Measurements from ENCODE around the gene ADK. TPM values are rescaled to one million over a fixed set of nuclear protein-coding genes. Genes with fewer than 3 reads are reported as not detected.
A peak's percentile ranks its signal among the peaks of the same experiment; 100 is the strongest.

Gene ADK
- total and polyA plus RNA-seq, 7 experiments from 2014 or later: 20.7 to 43.8 (median 25.3) TPM

DNA sequence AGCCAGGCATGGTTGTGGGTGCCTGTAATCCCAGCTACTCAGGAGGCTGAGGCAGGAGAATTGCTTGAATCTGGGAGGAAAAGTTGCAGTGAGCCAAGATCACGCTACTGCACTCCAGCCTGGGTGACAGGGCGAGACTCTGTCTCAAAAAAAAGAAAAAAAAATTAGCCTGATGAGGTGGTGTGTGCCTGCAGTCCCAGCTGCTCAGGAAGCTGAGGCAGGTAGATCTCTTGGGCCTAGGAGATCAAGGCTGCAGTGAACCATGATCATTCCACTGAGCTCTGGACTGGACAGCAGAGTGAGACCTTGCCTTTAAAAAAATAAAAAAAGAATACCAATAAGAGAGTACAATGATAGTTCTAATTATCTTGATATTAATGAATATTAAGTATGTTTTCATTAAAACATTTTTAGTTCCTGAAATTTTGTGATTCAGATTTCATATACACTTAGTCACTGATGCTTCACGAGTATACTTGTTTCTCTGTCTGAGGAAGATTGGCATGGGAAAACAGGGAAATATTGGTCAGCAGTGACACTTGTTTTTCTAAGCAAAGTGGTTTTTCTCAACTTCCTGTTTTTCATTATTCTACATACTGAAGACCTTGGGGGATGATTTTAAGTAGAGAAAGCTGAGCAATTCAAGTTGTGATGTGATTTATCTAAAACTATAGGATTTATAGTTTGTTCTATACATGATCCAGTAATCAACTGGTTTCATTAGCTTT lies 76.8 kb downstream of the ADK start:
- ATAC-seq (peak; percentile 82), DNase-seq (peak in 4 of 9 donors; percentile 18 to 37 (median 22))
- ChIA-PET POLR2A (interaction anchor here (0.6 to 1.6 kb wide), 5 partner anchors 11 to 617 kb away, joined by 3 to 4 read pairs (median 3); no protein-coding TSS in a partner anchor), CTCF (interaction anchor here (0.6 to 1.9 kb wide), 5 partner anchors 8 to 1738 kb away, joined by 3 to 7 read pairs (median 3); no protein-coding TSS in a partner anchor)
- H3K27ac Mint-ChIP-seq: peak overlapping the region; percentile 70 to 95 (median 89)
- Histone ChIP-seq H3K9me3 (ENCODE audit: control insufficient read depth in 2 of 3, low read length in 3 of 3) (no peaks in the 10 kb centered on the region), H3K27ac (ENCODE audit: low read depth, low read length) (peak overlapping the region; percentile 58), H3K27me3 (ENCODE audit: control insufficient read depth in 2 of 2, insufficient read depth in 2 of 2, low read length in 2 of 2) (no peaks in the 10 kb centered on the region), H3K4me1 (ENCODE audit: control insufficient read depth in 2 of 2, insufficient read depth in 2 of 2, low read length in 2 of 2) (peaks cover 8 to 18% of the 10 kb centered on the region in 2 donors), H3K36me3 (ENCODE audit: control insufficient read depth in 2 of 3, insufficient read depth in 3 of 3, low read length in 3 of 3) (no peaks in the 10 kb centered on the region), H3K4me3 (ENCODE audit: low read length) (no peak overlapping the region)
- H3K9me3 Mint-ChIP-seq: peaks cover 0 to 1% (median 0%) of the 10 kb centered on the region in 11 donors
- peaks cover 0 to 9% (median 4%) of the 10 kb centered on the region in 5 donors for H3K36me3 Mint-ChIP-seq
- intact Hi-C loops (cut with micrococcal nuclease): loop anchor here in 1 of 2 donors (5.0 kb wide), 1 partner anchor 36 kb away; no protein-coding TSS in a partner anchor
- H3K27me3 Mint-ChIP-seq: no peaks in the 10 kb centered on the region
- H3K4me1 Mint-ChIP-seq: peaks cover 9 to 40% (median 19%) of the 10 kb centered on the region in 7 donors
- peak overlapping the region in 9 of 10 donors; percentile 55 to 78 (median 69) for H3K4me3 Mint-ChIP-seq

DNA sequence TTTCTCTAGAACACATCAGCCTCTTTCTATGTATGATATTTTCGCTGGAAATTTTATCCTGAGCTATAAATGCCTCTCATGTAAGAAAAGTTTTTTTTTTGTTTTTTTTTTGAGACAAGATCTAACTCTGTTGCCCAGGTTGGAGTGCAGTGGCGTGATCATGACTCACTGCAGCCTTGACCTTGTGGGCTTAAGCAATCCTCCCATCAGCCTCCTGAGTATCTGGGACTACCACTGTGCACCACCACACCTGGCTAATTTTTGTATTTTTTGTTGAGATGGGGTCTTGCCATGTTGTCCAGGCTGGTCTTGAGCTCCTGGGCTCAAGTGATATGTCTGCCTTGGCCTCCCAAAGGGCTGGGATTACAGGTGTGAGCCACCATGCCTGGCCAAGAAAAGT lies 80.4 kb downstream of the ADK start:
- Histone ChIP-seq H3K27ac (ENCODE audit: low read depth, low read length) (no peak overlapping the region), H3K27me3 (ENCODE audit: control insufficient read depth in 2 of 2, insufficient read depth in 2 of 2, low read length in 2 of 2) (no peaks in the 10 kb centered on the region), H3K4me1 (ENCODE audit: control insufficient read depth in 2 of 2, insufficient read depth in 2 of 2, low read length in 2 of 2) (peaks cover 8 to 18% of the 10 kb centered on the region in 2 donors), H3K36me3 (ENCODE audit: control insufficient read depth in 2 of 3, insufficient read depth in 3 of 3, low read length in 3 of 3) (no peaks in the 10 kb centered on the region), H3K9me3 (ENCODE audit: control insufficient read depth in 2 of 3, low read length in 3 of 3) (no peaks in the 10 kb centered on the region), H3K4me3 (ENCODE audit: low read length) (no peak overlapping the region)
- no peak for ATAC-seq
- CTCF ChIA-PET: interaction anchor here (0.6 to 1.4 kb wide), 2 partner anchors 18 to 921 kb away, joined by 3 to 4 read pairs; no protein-coding TSS in a partner anchor
- POLR2A ChIA-PET: interaction anchor here (0.7 kb wide), 1 partner anchor 606 kb away, joined by 3 read pairs; no protein-coding TSS in a partner anchor
- H3K4me1 Mint-ChIP-seq: peaks cover 9 to 27% (median 19%) of the 10 kb centered on the region in 7 donors
- no peak for DNase-seq
- H3K27ac Mint-ChIP-seq: peak overlapping the region in 4 of 9 donors; percentile 3 to 65 (median 39)
- no peaks in the 10 kb centered on the region for H3K27me3 Mint-ChIP-seq
- intact Hi-C loops (cut with micrococcal nuclease): loop anchor here in 1 of 2 donors (5.0 kb wide), 1 partner anchor 104 kb away; no protein-coding TSS in a partner anchor
- no peak overlapping the region for H3K4me3 Mint-ChIP-seq
- H3K36me3 Mint-ChIP-seq: peaks cover 0 to 4% (median 3%) of the 10 kb centered on the region in 5 donors
- H3K9me3 Mint-ChIP-seq: no peaks in the 10 kb centered on the region

DNA sequence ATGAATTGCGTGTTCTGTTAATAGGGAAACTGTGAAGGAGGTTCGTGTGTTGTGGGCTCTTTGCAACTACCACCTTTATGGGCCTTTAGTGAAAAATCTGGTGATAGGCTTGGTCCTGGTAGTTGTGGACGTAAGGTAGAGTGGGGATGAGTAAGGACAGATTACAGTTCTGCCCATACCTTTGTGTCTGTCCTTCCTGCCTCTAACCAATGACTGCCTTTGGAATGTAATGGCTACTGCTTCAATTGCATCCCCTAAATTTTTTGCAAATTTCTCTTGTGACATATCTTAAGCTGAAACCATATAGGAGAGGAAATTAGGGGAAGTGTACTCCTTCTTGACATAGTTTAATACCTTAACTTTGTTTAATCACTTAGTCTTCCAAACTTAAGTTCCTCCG lies 82.3 kb downstream of the ADK start:
- Histone ChIP-seq H3K27ac (ENCODE audit: low read depth, low read length) (no peak overlapping the region), H3K4me1 (ENCODE audit: control insufficient read depth in 2 of 2, insufficient read depth in 2 of 2, low read length in 2 of 2) (peaks cover 4 to 8% of the 10 kb centered on the region in 2 donors), H3K9me3 (ENCODE audit: control insufficient read depth in 2 of 3, low read length in 3 of 3) (no peaks in the 10 kb centered on the region), H3K27me3 (ENCODE audit: control insufficient read depth in 2 of 2, insufficient read depth in 2 of 2, low read length in 2 of 2) (no peaks in the 10 kb centered on the region), H3K36me3 (ENCODE audit: control insufficient read depth in 2 of 3, insufficient read depth in 3 of 3, low read length in 3 of 3) (no peaks in the 10 kb centered on the region), H3K4me3 (ENCODE audit: low read length) (no peak overlapping the region)
- Mint-ChIP-seq H3K9me3 (no peaks in the 10 kb centered on the region), H3K36me3 (peaks cover 0 to 7% (median 1%) of the 10 kb centered on the region in 5 donors), H3K27ac (peak overlapping the region in 1 of 9 donors; percentile 26), H3K4me3 (no peak overlapping the region), H3K27me3 (no peaks in the 10 kb centered on the region), H3K4me1 (peaks cover under 1 to 16% (median 11%) of the 10 kb centered on the region in 7 donors)
- POLR2A ChIA-PET: interaction anchor here (0.8 kb wide), 1 partner anchor 83 kb away, joined by 3 read pairs; the partner anchor contains the start of genes ADK and AP3M1
- DNase-seq (no peak), ATAC-seq (no peak)
- CTCF ChIA-PET: interaction anchor here (1.7 to 3.5 kb wide), 2 partner anchors 19 to 110 kb away, joined by 6 to 24 read pairs; no protein-coding TSS in a partner anchor
- intact Hi-C loops (cut with micrococcal nuclease): loop anchor here in 1 of 2 donors (5.0 kb wide), 1 partner anchor 106 kb away; no protein-coding TSS in a partner anchor

GRCh38 chr10:74234569-74234968 lies 83.5 kb downstream of the ADK start:
- H3K36me3 ChIP-seq (ENCODE audit: control insufficient read depth in 2 of 3, insufficient read depth in 3 of 3, low read length in 3 of 3): no peaks in the 10 kb centered on the region
- Mint-ChIP-seq H3K4me3 (no peak overlapping the region), H3K9me3 (no peaks in the 10 kb centered on the region), H3K4me1 (peaks cover 0 to 11% (median 0%) of the 10 kb centered on the region in 7 donors), H3K27me3 (no peaks in the 10 kb centered on the region), H3K27ac (peak overlapping the region in 1 of 9 donors; percentile 26), H3K36me3 (peaks cover 0 to 7% (median 0%) of the 10 kb centered on the region in 5 donors)
- H3K27me3 ChIP-seq (ENCODE audit: control insufficient read depth in 2 of 2, insufficient read depth in 2 of 2, low read length in 2 of 2): no peaks in the 10 kb centered on the region
- DNase-seq: peak in 4 of 9 donors; percentile 12 to 29 (median 20)
- intact Hi-C loops (cut with micrococcal nuclease): loop anchor here (1.0 to 5.0 kb wide), 8 partner anchors 21 to 348 kb away; partner anchors contain the start of genes ADK (in 2 of the 2) and AP3M1 (in 1 of the 2)
- CTCF ChIA-PET: interaction anchor here (0.7 to 3.5 kb wide), 6 partner anchors 21 to 125 kb away, joined by 3 to 24 read pairs (median 4); no protein-coding TSS in a partner anchor
- no peak overlapping the region for H3K4me3 ChIP-seq (ENCODE audit: low read length)
- no peak for ATAC-seq
- H3K4me1 ChIP-seq (ENCODE audit: control insufficient read depth in 2 of 2, insufficient read depth in 2 of 2, low read length in 2 of 2): no peaks in the 10 kb centered on the region
- H3K9me3 ChIP-seq (ENCODE audit: control insufficient read depth in 2 of 3, low read length in 3 of 3): no peaks in the 10 kb centered on the region
- no peak overlapping the region for H3K27ac ChIP-seq (ENCODE audit: low read depth, low read length)
- POLR2A ChIA-PET: interaction anchor here (0.6 to 1.0 kb wide), 3 partner anchors 84 to 793 kb away, joined by 3 to 4 read pairs (median 3); partner anchors contain the start of gene AP3M1

DNA sequence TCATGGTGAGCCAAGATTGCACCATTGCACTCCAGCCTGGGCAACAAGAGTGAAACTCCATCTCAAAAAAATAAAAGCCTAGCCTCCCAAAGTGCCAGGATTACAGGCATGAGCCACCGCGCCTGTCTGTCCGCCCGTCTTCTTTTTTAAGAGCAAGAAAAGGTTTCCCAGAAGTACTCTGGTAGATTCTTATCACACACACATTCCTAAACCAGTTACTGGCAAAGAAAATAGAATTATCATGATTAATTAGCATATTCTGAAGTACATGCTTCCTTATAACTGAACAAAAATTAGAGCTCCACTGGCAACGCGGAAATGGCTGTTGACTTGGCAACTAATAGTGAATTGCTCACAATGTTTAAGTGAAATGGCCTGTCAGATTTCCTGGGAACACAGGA lies 87.0 kb downstream of the ADK start:
- POLR2A ChIA-PET: interaction anchor here (0.9 kb wide), 1 partner anchor 11 kb away, joined by 3 read pairs; no protein-coding TSS in a partner anchor

DNA sequence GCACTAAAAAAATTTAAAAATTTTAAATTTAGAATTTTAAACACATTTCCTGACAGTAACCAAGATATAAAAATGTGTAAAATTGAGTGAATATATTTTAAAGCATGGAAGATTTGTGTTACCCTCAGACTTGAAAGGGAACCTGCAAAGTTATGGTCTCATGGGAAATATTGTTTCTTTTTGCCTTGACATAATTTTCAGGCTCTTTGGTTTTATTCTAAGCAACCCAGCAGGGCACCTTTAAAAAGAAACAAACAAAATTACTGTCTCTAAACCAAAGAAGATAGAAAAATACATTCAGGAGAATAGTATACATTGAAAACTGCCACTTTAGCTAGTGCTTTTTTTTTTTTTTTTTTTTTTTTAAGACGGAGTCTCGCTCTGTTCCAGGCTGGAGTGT lies 87.5 kb downstream of the ADK start:
- intact Hi-C loops (cut with micrococcal nuclease): no loop called here
- no peaks in the 10 kb centered on the region for H3K27me3 Mint-ChIP-seq
- CTCF ChIA-PET: no interaction called here

More for the DNA sequence above, 87.0 kb downstream of the ADK start:
- ATAC-seq (no peak), DNase-seq (no peak)
- CTCF ChIA-PET: no interaction called here
- Histone ChIP-seq H3K9me3 (ENCODE audit: control insufficient read depth in 2 of 3, low read length in 3 of 3) (no peaks in the 10 kb centered on the region), H3K27ac (ENCODE audit: low read depth, low read length) (no peak overlapping the region), H3K4me3 (ENCODE audit: low read length) (no peak overlapping the region), H3K4me1 (ENCODE audit: control insufficient read depth in 2 of 2, insufficient read depth in 2 of 2, low read length in 2 of 2) (no peaks in the 10 kb centered on the region), H3K27me3 (ENCODE audit: control insufficient read depth in 2 of 2, insufficient read depth in 2 of 2, low read length in 2 of 2) (no peaks in the 10 kb centered on the region), H3K36me3 (ENCODE audit: control insufficient read depth in 2 of 3, insufficient read depth in 3 of 3, low read length in 3 of 3) (peaks cover 0 to 7% (median 0%) of the 10 kb centered on the region in 3 experiments)
- intact Hi-C loops (cut with micrococcal nuclease): no loop called here
- Mint-ChIP-seq H3K9me3 (no peaks in the 10 kb centered on the region), H3K4me1 (peaks cover 0 to 7% (median 0%) of the 10 kb centered on the region in 7 donors), H3K36me3 (peaks cover 0 to 9% (median 0%) of the 10 kb centered on the region in 5 donors), H3K27me3 (no peaks in the 10 kb centered on the region), H3K4me3 (no peak overlapping the region), H3K27ac (no peak overlapping the region)

More for the DNA sequence above, 87.5 kb downstream of the ADK start:
- no peak overlapping the region for H3K4me3 ChIP-seq (ENCODE audit: low read length)
- DNase-seq (no peak), ATAC-seq (no peak)
- no peak overlapping the region for H3K4me3 Mint-ChIP-seq
- H3K36me3 ChIP-seq (ENCODE audit: control insufficient read depth in 2 of 3, insufficient read depth in 3 of 3, low read length in 3 of 3): peaks cover 0 to 11% (median 0%) of the 10 kb centered on the region in 3 experiments
- peaks cover 0 to 7% (median 0%) of the 10 kb centered on the region in 7 donors for H3K4me1 Mint-ChIP-seq
- no peaks in the 10 kb centered on the region for H3K9me3 ChIP-seq (ENCODE audit: control insufficient read depth in 2 of 3, low read length in 3 of 3)
- H3K9me3 Mint-ChIP-seq: no peaks in the 10 kb centered on the region
- no peaks in the 10 kb centered on the region for H3K4me1 ChIP-seq (ENCODE audit: control insufficient read depth in 2 of 2, insufficient read depth in 2 of 2, low read length in 2 of 2)
- POLR2A ChIA-PET: interaction anchor here (0.5 to 0.9 kb wide), 2 partner anchors 11 to 15 kb away, joined by 3 read pairs; no protein-coding TSS in a partner anchor
- H3K36me3 Mint-ChIP-seq: peaks cover 0 to 10% (median 0%) of the 10 kb centered on the region in 5 donors
- H3K27me3 ChIP-seq (ENCODE audit: control insufficient read depth in 2 of 2, insufficient read depth in 2 of 2, low read length in 2 of 2): no peaks in the 10 kb centered on the region
- H3K27ac Mint-ChIP-seq: no peak overlapping the region
- no peak overlapping the region for H3K27ac ChIP-seq (ENCODE audit: low read depth, low read length)
